Fibroblast of pulmonary artery (primary cell): ENCODE measurements around the gene TOB1.
"Not testable (repeated sequence)": the region's sequence is repeated elsewhere in the genome, so short reads cannot be mapped to it uniquely, and the experiment has no call there.

Source experiments
- DNase-seq: peaks from one replicate; pipeline ENCODE4 v3.0.0-alpha.2; 2010; ENCODE audit warnings: low read depth
- H3K4me3 ChIP-seq: replicated peaks from 2 replicates; pipeline ENCODE4 v1.5.1; 2011; ENCODE audit warnings: low read depth, mild to moderate bottlenecking, control low read depth, low read length, moderate library complexity
- TF ChIP-seq, protein P1 (sequence below): IDR thresholded peaks from 2 replicates; pipeline ENCODE4 v1.5.1; 2011; ENCODE audit warnings: mild to moderate bottlenecking, control low read depth, low read length, inconsistent platforms; ENCODE audit errors: missing control alignments

Gene TOB1

GRCh38 chr17:50902372-50903353 lies 36.5 kb upstream of the TOB1 start:
- no peak for DNase-seq
- TF ChIP-seq, protein P1, sequence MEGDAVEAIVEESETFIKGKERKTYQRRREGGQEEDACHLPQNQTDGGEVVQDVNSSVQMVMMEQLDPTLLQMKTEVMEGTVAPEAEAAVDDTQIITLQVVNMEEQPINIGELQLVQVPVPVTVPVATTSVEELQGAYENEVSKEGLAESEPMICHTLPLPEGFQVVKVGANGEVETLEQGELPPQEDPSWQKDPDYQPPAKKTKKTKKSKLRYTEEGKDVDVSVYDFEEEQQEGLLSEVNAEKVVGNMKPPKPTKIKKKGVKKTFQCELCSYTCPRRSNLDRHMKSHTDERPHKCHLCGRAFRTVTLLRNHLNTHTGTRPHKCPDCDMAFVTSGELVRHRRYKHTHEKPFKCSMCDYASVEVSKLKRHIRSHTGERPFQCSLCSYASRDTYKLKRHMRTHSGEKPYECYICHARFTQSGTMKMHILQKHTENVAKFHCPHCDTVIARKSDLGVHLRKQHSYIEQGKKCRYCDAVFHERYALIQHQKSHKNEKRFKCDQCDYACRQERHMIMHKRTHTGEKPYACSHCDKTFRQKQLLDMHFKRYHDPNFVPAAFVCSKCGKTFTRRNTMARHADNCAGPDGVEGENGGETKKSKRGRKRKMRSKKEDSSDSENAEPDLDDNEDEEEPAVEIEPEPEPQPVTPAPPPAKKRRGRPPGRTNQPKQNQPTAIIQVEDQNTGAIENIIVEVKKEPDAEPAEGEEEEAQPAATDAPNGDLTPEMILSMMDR: no peak
- no peak overlapping the region for H3K4me3 ChIP-seq

DNA sequence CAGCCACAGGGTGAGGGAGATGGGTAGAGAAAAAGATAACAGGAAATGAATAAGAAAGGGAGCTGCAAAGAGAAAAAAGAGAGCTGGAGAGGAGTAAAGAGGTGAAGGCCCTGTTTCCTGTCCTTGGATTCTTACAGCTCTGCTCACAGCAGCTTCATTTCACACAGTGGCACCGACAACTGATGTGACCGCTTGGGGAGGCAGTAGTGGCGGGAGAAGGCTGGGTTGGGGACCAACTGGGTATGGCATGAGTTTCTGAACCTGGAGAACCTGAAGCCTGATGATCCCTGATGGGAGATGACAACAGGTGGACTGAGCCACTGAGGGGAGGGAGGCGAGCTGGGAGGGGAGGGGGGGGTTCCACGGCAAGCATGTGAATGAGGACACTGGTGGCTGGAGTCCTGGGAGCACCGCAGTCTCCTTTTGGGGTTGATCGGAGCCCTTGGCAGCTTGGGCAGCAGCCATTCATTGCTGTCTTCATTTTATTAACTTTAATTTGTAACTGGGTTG lies 34.3 kb upstream of the TOB1 start:
- DNase-seq: no peak
- TF ChIP-seq, protein P1: no peak
- H3K4me3 ChIP-seq: no peak overlapping the region

DNA sequence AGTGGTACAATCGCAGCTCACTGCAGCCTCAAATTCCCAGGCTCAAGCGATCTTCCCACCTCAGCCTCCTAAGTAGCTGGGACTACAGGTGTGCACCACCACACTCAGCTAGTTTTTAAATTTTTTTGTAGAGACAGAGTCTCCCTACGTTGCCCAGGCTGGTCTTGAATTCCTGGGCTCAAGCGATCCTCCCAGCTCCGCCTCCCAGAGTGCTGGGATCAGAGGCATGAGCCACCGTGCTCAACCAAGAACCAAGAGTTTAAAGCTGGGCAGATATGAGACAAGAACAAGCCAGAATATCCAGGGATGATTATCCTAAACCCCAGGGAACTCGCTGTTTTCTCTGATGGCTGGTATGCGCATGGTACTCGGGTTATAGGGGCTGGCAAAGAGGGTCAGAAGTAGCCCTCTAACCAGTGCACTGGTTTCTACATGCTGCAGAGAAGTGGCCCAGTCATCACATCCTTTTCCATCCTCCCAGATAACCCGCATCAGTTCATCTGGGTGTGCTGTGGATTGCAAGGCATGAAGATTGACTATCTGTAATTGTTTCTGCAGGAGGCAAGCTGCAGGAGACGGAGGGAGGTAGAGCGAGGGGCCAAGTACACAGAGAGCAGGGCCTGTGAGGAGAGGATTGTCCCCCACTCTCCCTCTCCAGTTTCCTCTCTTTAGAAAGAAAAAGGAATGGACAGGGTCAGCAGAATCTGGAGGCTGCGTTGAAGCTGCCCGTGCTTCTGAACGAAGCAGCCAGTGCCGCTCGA lies 33.6 kb upstream of the TOB1 start:
- DNase-seq: no peak
- no peak overlapping the region for H3K4me3 ChIP-seq
- TF ChIP-seq, protein P1: no peak

GRCh38 chr17:50899005-50899460 lies 32.9 kb upstream of the TOB1 start:
- DNase-seq: no peak
- TF ChIP-seq, protein P1: no peak
- H3K4me3 ChIP-seq: no peak overlapping the region

- no peak for DNase-seq
- no peak overlapping the region for H3K4me3 ChIP-seq
- TF ChIP-seq, protein P1: no peak
These were observed 32.3 kb upstream of the TOB1 start for GRCh38 chr17:50898369-50899004.

- H3K4me3 ChIP-seq, DNase-seq: not testable (repeated sequence)
These were observed 28.4 kb upstream of the TOB1 start for GRCh38 chr17:50894513-50894912.
